Activated naive CD4-positive, alpha-beta T cell treated with Interleukin-2 at 50 U/mL for 16 hours (primary cell): ENCODE data around the gene JUNB.
"Not testable (repeated sequence)": the region's sequence is repeated elsewhere in the genome, so short reads cannot be mapped to it uniquely, and the experiment has no call there.

Experiments used
- DNase-seq: peaks from one replicate; pipeline ENCODE4 v3.0.0-alpha.2; 2020

The JUNB gene

DNA sequence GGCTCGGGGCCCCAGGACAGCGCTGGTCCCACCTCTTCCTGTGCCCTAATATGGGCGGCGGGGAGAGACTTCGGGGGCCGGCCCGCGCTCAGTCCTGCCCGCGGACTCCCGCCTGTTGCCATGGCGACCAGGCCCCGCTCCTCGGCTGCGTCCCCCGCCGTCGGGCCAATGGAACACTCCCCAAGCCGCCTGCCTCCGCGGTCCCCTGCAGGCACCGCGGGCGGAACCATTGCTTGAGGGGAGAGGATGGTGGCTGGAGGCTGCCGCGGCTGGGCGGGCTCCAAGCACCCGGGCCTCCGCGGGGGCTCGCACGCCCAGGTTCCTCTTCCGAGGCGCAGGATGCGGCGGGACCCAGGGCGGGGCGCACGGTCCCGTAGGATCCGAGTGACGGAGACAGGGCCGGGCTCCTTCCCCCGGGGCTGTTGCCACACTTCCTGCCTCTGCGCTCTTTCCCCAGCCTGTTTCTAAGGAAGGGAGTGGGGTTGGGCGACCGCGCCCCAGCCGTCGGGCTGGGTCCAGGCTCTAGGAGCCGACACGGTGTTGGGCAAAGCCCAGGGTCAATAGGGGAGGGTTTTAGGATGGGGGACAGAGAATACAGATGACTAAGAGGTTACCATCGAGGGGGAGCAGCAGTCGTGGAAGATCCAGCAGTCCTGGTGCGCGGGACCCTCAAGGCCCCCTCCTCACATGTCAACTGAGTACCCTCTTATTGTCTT is 1.2 kb upstream of the JUNB start:
- DNase-seq, result peak; percentile 92

GRCh38 chr19:12790628-12791344 is 500 bp upstream of the JUNB start:
- DNase-seq, result peak; percentile 15

DNA sequence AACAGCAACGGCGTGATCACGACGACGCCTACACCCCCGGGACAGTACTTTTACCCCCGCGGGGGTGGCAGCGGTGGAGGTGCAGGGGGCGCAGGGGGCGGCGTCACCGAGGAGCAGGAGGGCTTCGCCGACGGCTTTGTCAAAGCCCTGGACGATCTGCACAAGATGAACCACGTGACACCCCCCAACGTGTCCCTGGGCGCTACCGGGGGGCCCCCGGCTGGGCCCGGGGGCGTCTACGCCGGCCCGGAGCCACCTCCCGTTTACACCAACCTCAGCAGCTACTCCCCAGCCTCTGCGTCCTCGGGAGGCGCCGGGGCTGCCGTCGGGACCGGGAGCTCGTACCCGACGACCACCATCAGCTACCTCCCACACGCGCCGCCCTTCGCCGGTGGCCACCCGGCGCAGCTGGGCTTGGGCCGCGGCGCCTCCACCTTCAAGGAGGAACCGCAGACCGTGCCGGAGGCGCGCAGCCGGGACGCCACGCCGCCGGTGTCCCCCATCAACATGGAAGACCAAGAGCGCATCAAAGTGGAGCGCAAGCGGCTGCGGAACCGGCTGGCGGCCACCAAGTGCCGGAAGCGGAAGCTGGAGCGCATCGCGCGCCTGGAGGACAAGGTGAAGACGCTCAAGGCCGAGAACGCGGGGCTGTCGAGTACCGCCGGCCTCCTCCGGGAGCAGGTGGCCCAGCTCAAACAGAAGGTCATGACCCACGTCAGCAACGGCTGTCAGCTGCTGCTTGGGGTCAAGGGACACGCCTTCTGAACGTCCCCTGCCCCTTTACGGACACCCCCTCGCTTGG is 966 bp downstream of the JUNB start:
- DNase-seq, result peak; percentile 79

DNA sequence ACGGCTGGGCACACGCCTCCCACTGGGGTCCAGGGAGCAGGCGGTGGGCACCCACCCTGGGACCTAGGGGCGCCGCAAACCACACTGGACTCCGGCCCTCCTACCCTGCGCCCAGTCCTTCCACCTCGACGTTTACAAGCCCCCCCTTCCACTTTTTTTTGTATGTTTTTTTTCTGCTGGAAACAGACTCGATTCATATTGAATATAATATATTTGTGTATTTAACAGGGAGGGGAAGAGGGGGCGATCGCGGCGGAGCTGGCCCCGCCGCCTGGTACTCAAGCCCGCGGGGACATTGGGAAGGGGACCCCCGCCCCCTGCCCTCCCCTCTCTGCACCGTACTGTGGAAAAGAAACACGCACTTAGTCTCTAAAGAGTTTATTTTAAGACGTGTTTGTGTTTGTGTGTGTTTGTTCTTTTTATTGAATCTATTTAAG is 1.6 kb downstream of the JUNB start:
- DNase-seq, result peak; percentile 12

- peak; percentile 91 for DNase-seq
Measured at GRCh38 chr19:12793290-12794195, 2.3 kb downstream of the JUNB start.

DNA sequence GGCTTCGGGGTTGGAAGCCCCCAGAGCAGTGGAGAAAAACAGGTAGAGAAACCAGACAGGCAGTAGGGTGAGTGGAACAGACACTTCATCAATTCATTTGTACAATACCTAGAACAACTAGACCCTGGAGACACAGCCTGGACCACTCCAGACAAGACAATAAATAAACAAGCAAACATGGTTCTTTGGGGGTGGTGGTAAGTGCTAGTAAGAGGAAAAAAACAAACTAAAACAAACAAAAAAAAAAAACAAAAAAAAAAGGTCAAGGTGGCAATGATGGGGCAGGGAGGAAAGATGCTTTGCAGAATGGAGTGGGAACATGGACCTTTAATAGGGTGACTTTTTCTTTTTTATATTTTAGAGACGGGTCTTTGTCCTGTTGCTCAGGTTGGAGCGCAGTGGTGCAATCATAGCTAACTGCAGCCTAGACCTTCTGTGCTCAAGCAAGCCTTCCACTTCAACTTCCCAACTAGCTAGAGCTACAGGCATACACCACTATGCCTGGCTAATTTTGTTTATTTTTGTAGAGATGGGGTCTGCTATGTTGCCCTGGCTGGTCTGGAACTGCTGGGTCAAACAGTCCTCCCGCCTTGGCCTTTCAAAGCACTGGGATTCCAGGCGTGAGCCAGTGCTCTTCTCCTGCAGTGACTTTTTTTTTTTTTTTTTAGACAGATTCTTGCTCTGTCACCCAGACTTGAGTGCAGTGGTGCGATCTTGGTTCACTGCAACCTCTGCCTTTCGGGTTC is 3.1 kb downstream of the JUNB start:
- DNase-seq, result no peak

DNA sequence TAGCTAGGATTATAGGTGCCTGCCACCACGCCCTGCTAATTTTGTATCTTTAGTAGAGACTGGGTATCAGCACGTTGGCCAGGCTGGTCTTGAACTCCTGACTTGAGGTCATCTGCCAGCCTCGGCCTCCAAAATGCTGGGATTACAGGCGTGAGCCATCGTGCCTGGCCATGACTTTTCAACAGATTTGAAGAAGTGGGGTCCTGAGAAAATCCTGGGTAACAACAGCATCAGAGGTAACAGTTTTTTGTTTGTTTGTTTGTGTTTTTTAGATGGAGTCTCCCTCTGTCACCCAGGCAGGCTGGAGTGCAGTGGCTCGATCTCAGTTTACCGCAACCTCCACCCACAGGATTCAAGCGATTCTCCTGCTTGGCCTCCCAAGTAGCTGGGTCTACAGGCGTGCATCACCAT is 3.7 kb downstream of the JUNB start:
- DNase-seq, result no peak

- peak; percentile 74 for DNase-seq
Measured at GRCh38 chr19:12796146-12797071, 5.1 kb downstream of the JUNB start.

- no peak for DNase-seq
Measured at GRCh38 chr19:12797141-12797587, 5.9 kb downstream of the JUNB start.

GRCh38 chr19:12797607-12798006 is 6.3 kb downstream of the JUNB start:
- DNase-seq, result not testable (repeated sequence)

GRCh38 chr19:12799742-12800465 is 8.6 kb downstream of the JUNB start:
- no peak for DNase-seq

DNA sequence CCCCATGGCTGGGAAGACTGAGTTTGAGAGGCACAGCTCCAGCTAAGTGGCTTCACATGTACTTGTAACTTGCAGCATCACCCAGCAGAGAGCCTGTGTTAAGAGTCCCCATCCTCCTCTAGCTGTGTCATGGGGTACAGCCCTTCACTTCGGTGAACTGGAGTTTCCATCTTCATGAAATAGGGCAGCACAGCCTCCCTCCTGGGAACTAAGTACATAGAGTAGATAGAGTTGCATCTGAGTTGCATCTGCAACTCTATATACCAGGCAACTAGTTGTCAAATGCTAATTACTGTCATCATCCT is 9.1 kb downstream of the JUNB start:
- DNase-seq, result no peak

DNA sequence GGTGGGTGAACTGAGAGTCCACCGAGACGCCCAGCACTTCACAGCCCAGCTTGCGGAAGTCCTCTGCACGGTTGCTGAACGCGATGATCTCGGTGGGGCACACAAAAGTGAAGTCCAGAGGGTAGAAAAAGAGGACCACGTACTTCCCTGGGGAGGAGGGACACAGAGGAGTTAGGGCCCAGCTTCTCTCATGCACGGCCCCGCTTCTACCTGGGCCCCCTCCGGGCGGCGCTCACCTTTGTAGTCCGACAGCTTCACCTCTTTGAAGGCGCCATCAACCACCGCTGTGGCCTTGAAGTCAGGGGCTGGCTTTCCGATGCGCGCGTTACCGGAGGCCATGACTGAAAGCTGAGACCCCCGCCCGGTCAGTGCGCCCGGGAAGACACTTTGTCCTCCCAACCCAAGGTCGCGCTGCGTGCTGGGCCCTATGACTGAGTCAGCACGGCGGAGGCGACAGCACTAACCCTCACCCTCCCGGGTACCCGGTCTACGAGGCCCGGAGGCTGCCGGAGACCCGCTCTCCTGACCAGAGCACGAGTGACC is 9.7 kb downstream of the JUNB start:
- DNase-seq, result peak; percentile 33

- peak; percentile 81 for DNase-seq
Measured at GRCh38 chr19:12801466-12802266, 10.4 kb downstream of the JUNB start, which contains the start of the genes PRDX2 and THSD8. Gene PRDX2, minus strand, starts transcription at chr19:12801800. Its CDS starts 539 bp downstream, at chr19:12801261. Gene THSD8, plus strand, starts transcription at chr19:12802069. Its CDS starts 3 bp downstream, at chr19:12802072.

GRCh38 chr19:12802267-12803106 is 11.2 kb downstream of the JUNB start:
- no peak for DNase-seq

- DNase-seq, result no peak
Measured at GRCh38 chr19:12804051-12804450, 12.8 kb downstream of the JUNB start.

DNA sequence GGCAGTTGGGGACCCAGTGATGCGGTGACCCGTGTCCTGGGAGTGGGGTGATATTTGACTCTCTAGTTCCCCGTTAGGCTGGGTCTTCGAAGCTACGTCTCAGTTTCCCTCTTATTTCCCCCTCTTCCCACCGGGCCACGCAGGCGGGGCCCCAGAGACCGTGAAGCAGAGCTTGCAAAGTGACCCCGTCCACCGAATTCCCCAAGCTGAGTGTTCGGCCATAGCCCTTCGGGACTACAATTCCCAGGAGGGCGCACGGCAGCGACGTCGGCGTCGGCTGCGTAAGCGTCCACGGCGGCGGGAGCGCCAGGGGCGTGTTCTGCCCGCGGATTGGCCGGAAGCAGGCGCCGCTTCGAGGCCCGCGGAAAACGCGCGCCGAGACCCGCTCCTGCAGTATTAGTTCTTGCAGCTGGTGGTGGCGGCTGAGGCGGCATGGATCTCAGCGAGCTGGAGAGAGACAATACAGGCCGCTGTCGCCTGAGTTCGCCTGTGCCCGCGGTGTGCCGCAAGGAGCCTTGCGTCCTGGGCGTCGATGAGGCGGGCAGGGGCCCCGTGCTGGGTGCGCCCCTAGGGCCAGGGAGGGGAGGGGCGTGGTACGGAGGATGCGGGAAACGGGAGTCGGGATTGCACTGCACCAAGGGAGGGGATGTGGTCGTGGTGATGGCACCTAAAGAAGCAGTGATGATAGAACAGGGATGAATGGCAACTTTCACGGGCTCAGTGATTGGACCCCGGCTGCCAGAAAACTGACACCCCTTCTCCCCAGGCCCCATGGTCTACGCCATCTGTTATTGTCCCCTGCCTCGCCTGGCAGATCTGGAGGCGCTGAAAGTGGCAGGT is 15.2 kb downstream of the JUNB start, which contains the start of gene RNASEH2A:
RNASEH2A (plus strand) TSS at position 343 of the 840 bp plus-strand sequence; CDS start at position 433, 90 bp downstream.
- DNase-seq, result peak; percentile 90
